ENCODE measurements around the gene NR2F1-AS1.

Gene NR2F1-AS1

DNA sequence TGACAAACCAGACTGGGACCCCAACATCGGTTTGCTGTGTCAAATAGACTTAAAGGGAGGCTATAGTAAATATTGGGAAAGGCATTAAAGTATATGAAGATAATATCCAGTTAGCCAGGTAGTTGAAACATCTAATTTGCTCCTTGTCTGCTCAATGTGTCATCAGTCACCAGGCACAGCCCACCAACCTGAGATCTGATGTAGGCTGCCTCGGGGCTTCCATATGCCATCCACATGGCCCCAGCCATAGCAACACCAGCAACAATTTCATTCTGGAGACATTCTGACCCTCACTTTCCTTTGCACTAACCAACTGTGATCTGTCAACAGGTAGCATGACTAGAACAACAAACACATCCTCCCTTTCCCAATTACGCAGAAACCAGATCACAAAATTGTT, 196.0 kb downstream of the NR2F1-AS1 start:
- DNase-seq (ENCODE audit: low read depth): no peak

DNA sequence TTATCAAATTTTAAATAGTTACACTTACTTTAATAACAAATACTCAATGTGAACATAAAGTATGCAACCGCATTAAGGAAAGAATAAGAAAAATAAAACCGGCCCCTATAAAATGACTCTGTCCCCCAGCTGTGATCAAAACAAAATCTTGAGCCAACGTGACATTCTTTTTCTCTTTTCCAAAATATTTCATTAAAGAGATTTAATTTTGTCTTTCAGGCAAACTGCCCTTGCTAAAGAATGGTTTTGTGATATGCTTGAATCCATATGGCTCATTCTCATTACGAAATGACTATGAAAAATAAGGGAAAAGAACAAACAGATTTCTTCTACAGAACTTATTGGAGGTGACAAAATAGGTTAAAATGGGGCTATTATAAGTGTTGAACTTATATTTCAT, 197.0 kb downstream of the NR2F1-AS1 start:
- no peak for DNase-seq (ENCODE audit: low read depth)

DNA sequence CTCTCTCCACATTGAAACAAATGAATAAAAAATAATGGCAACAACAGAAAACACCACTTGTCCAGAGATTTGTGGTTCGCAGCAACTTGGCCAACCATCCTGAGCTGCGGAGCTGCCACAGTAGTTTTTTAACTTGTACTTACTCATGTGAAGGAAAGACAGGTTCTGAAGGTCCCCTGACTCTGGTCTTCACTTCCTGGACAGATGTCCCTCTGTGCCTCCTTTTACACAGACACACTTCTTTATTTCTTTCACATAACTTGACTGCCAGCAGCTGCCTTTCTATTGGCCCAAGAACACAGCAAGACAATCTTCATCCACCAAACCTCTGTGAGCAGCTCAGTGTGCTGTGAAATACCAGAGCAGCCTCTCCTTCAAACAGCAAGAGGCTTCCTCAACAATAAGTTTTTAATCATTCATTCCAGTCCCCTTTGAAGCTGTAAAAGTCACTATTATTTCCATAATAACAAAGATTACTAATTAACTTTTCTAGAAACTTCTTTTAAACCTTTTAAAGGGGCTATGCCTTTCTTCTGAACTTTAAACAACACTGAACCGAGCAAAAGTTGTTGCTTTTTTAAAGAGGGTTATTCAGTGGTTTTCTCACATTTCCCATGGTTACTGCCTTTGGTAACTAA, 198.7 kb downstream of the NR2F1-AS1 start:
- no peak for DNase-seq (ENCODE audit: low read depth)

DNA sequence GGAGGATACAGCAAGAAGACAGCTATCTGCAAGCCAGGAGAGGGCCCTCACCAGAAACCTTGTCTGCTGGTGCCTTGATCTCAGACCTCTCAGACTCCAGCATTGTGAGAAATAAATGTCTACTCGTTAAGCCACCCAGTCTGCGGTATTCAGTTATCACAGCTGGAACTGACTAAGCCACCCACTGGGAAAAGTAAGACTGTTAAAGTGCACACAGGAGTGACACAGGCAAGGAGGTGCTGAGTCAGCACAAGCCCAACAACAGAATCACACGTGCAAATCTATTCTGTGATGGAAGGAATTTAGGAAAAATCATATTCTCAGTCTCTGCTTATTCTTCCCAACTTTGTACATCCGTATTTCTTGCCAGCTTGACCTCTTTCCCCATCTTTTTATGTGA, 200.0 kb downstream of the NR2F1-AS1 start:
- DNase-seq (ENCODE audit: low read depth): no peak

DNA sequence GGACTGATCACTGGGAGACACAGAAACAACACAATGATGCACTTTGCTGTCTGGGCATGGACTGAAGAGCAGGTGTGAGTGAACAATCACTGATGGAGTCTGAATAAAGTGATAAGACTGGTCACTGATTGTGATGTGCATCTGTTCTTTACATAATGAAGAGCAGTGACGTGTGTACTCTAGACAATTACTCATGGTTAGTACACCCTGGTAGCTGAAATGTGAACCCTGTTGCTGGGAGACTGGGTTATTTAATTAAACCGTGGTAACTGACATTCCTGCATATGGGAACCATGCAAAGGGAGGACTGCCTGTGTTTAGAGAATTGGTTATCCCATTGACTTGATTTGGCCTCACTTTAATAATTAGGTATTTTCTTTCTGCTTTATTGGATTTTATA, 202.9 kb downstream of the NR2F1-AS1 start:
- no peak for DNase-seq (ENCODE audit: low read depth)

DNA sequence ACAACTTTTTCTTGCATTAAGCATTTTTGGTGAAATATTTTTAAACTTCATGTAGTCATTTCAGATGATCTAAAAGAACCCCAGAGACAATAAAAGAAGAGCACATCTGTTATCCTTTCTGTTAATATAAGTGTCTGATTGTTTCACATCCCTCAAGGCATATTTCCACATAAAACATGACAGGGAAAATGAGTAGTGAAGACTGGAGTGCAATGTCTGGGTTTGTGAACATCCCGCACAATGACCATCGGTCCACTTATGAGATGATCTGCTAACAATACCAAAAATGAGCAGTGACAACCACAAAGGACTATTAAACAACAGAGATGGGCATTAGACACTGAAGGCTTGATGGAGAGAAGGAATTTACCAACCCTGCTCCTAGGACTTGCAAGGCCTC, 209.1 kb downstream of the NR2F1-AS1 start:
- no peak for DNase-seq (ENCODE audit: low read depth)

DNA sequence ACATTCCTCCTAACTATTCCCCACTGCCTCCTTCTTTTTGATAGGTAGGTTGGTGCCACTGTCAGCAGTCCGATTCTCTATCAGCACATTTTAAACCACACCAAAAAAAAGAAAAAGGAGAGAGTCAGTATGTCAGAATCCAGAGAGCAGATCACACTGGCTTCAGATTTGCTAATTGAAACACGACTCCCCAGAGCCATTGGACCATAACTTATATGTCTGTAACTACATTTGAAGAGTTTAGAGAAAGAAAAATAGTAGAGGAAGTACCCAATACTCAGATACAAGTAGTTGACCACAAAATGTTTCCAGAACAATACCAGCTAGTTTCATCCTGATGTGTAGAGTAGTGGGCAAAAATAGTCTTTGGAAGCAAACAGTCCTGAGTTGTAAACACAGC, 216.6 kb downstream of the NR2F1-AS1 start:
- DNase-seq (ENCODE audit: low read depth): no peak

DNA sequence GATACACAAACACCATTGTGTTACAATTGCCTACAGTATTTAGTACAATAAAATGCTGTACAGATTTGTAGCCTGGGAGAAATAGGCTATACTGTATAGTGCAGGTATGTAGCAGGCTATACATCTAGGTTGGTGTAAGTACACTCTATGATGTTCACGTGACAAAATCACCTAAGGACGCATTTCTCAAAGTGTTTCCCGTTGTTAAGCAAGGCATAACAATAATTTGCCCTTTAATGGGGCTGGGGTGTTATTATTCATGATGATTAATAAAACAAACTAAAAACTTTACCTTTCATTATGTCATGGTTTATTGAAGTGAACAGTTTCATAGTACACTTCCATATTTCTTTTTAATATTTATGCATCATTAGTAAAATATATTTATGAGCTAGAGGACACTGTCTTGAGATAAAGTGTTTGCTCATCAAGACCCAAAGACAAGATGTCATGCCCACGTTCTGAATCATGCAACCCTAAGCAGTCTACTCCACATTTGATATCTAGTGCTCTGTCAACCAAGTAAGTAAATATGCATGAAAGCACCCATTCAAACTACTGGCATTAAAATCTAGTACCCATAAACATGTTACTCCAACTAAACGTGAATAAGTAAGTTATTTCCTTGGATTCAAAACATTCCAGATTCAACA, 220.5 kb downstream of the NR2F1-AS1 start:
- no peak for DNase-seq (ENCODE audit: low read depth)

DNA sequence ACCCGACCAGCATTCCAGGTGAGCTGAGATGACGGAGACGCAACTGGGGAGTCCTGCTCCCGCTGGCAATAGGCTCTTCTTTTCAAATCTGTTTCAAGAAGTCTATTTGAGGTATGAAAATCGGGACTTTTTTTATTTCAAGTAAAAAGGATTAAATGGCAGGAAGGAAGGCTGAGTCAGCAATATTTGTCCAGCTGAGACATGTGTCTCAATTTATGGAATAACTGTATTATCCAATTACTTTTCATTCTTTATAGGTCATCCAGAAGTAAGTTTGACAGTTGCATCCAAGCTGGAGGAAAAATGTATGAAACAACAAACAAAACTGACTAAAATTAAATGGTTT, 221.1 kb downstream of the NR2F1-AS1 start:
- DNase-seq (ENCODE audit: low read depth): no peak

Data from stimulated activated CD8-positive, alpha-beta memory T cell treated with anti-CD3 and anti-CD28 coated beads, Interleukin-15, amount 100 ng/mL, for 1 hour (primary cell).